HepG2 (cell line): Measurements from ENCODE around the gene NTN3. TPM values are rescaled to one million over a fixed set of nuclear protein-coding genes. Genes with fewer than 3 reads are reported as not detected.

ENCODE experiments used
- ARID2 ChIP-seq: sonication (generic); formaldehyde crosslinking; IDR thresholded peaks from 2 replicates; pipeline ENCODE4 v1.8.1; 2022; ENCODE audit warnings: mild to moderate bottlenecking, missing genetic modification reagents, borderline replicate concordance
- CHD4 ChIP-seq: fragments of 200-600 bp; sonication (generic); IDR thresholded peaks from 2 replicates; pipeline ENCODE4 v1.7.0; 2017; ENCODE audit warnings: mild to moderate bottlenecking, low read length, borderline replicate concordance
- EHMT2 ChIP-seq: fragments of 200-600 bp; sonication (generic); IDR thresholded peaks from 2 replicates; pipeline ENCODE4 v1.7.0; 2017; ENCODE audit warnings: antibody characterized with exemption, low read depth, low read length, borderline replicate concordance
- KLF9 ChIP-seq: IDR thresholded peaks from 2 replicates; pipeline ENCODE4 v1.6.1; 2016; ENCODE audit warnings: low read depth
- NFE2L2 ChIP-seq: fragments of 150-350 bp; IDR thresholded peaks from 2 replicates; pipeline ENCODE4 v1.6.1; 2014; ENCODE audit warnings: low read length
- ZFP82 ChIP-seq: sonication (generic); formaldehyde crosslinking; IDR thresholded peaks from 2 replicates; pipeline ENCODE4 v1.5.1; 2020; ENCODE audit warnings: mild to moderate bottlenecking, missing genetic modification reagents, borderline replicate concordance
- ZMYM4 ChIP-seq: sonication (generic); formaldehyde crosslinking; IDR thresholded peaks from 2 replicates; pipeline ENCODE4 v1.8.1; 2023; ENCODE audit warnings: mild to moderate bottlenecking, missing genetic modification reagents
- ZNF101 ChIP-seq: sonication (generic); formaldehyde crosslinking; IDR thresholded peaks from 2 replicates; pipeline ENCODE4 v1.4.0; 2020; ENCODE audit warnings: mild to moderate bottlenecking, low read depth, missing genetic modification reagents, borderline replicate concordance
- ZNF446 ChIP-seq: sonication (generic); formaldehyde crosslinking; IDR thresholded peaks from 2 replicates; pipeline ENCODE4 v1.5.0; 2020; ENCODE audit warnings: mild to moderate bottlenecking, missing genetic modification reagents
- ZNF776 ChIP-seq: sonication (generic); formaldehyde crosslinking; IDR thresholded peaks from 2 replicates; pipeline ENCODE4 v1.4.0; 2020; ENCODE audit warnings: mild to moderate bottlenecking, missing genetic modification reagents
- polyA plus RNA-seq, 8 experiments: library from polyadenylated mRNA; depleted of rRNA in 3 of 8; stranded (reverse) in 7 of 8; unstranded in 1 of 8; fragments of >200 nt; fragmentation: Illumina TruSeq in 4 of 8; extraction: Trizol in 4 of 8; gene quantifications; 2 replicates each; pipeline versions ENCODE4 v1.2.1 to v1.2.3, GENCODE V29; 2011 to 2016; ENCODE audit warnings: low read depth in 4 of 8, missing spikeins in 1 of 8, mixed read lengths in 1 of 8; ENCODE audit not compliant: insufficient read depth in 1 of 8
- total RNA-seq, 5 experiments: library from RNA; depleted of rRNA; stranded (reverse); fragments of >200 nt; fragmentation: Illumina TruSeq; extraction: Trizol; gene quantifications; 2 replicates each; pipeline ENCODE4 v1.2.3, GENCODE V29; 2016; ENCODE audit warnings: low read depth in 1 of 5
- TF ChIP-seq, protein P1 (sequence below): fragments of 450-650 bp; IDR thresholded peaks from 2 replicates; pipeline ENCODE4 v1.6.1; 2017
- TF ChIP-seq, protein P2 (sequence below), 2 experiments: sonication (generic) in 1 of 2; formaldehyde crosslinking in 1 of 2; IDR thresholded peaks; 2 replicates each; pipeline versions ENCODE4 v1.6.1 to v1.9.0; 2014 to 2022; ENCODE audit warnings: antibody characterized with exemption in 1 of 2, borderline replicate concordance in 1 of 2, inconsistent platforms in 1 of 2, low read depth in 1 of 2, missing genetic modification reagents in 1 of 2
- TF ChIP-seq, protein P3 (sequence below): sonication (generic); formaldehyde crosslinking; IDR thresholded peaks from 2 replicates; pipeline ENCODE4 v1.4.0; 2020; ENCODE audit warnings: missing genetic modification reagents, borderline replicate concordance

NTN3 gene
- total and polyA plus RNA-seq, 2 of the 13 experiments (the other 11 are each of a cell fraction or from before 2014, with no cell fraction given): 0.09 to 0.20 TPM

DNA sequence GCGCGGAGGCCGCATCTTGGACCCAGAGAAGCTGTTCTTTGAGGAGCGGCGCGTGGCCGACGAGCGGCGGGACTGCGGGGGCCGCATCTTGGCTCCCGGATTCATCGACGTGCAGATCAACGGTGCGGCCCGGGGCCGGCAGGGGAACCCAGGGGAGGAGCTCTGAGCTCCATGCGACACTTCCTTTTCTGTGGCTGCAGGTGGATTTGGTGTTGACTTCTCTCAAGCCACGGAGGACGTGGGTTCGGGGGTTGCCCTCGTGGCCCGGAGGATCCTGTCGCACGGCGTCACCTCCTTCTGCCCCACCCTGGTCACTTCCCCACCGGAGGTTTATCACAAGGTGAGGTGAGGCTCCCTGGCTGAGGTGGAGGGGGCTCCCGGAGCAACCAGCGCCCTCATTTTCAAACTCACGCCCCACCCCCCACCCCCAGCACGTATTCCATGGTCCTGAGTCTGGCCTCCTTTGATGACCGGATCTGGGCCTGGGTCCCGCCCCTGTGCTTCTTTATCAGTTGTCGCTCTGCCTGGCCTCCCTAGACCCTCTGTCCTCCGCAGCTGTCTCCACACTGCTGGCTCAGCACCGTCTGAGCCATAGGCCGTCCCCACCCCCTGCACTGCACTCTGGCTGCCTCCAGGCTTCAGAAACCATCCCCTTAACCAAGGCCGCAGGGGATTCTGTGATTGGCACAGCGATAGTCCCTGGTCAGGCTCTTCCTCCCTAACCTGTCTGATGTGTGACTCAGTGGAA, 49.9 kb downstream of the NTN3 start (continued):
- TF ChIP-seq ZNF776 (no peak), ZNF101 (no peak), CHD4 (no peak), EHMT2 (no peak), KLF9 (CRISPR knock-in tag) (no peak), ARID2 (CRISPR knock-in tag) (no peak), NFE2L2 (no peak), ZMYM4 (no peak), ZFP82 (CRISPR knock-in tag) (no peak), ZNF446 (CRISPR knock-in tag) (no peak)
- TF ChIP-seq, protein P1, sequence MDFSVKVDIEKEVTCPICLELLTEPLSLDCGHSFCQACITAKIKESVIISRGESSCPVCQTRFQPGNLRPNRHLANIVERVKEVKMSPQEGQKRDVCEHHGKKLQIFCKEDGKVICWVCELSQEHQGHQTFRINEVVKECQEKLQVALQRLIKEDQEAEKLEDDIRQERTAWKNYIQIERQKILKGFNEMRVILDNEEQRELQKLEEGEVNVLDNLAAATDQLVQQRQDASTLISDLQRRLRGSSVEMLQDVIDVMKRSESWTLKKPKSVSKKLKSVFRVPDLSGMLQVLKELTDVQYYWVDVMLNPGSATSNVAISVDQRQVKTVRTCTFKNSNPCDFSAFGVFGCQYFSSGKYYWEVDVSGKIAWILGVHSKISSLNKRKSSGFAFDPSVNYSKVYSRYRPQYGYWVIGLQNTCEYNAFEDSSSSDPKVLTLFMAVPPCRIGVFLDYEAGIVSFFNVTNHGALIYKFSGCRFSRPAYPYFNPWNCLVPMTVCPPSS: no peak
- TF ChIP-seq, protein P2, sequence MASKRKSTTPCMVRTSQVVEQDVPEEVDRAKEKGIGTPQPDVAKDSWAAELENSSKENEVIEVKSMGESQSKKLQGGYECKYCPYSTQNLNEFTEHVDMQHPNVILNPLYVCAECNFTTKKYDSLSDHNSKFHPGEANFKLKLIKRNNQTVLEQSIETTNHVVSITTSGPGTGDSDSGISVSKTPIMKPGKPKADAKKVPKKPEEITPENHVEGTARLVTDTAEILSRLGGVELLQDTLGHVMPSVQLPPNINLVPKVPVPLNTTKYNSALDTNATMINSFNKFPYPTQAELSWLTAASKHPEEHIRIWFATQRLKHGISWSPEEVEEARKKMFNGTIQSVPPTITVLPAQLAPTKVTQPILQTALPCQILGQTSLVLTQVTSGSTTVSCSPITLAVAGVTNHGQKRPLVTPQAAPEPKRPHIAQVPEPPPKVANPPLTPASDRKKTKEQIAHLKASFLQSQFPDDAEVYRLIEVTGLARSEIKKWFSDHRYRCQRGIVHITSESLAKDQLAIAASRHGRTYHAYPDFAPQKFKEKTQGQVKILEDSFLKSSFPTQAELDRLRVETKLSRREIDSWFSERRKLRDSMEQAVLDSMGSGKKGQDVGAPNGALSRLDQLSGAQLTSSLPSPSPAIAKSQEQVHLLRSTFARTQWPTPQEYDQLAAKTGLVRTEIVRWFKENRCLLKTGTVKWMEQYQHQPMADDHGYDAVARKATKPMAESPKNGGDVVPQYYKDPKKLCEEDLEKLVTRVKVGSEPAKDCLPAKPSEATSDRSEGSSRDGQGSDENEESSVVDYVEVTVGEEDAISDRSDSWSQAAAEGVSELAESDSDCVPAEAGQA (IDR thresholded peaks at IDR 0.05; ENCODE audit: low read depth): no peak
- TF ChIP-seq, protein P2 (CRISPR knock-in tag; IDR thresholded peaks at IDR 0.05; ENCODE audit: borderline replicate concordance): no peak
- TF ChIP-seq, protein P3, sequence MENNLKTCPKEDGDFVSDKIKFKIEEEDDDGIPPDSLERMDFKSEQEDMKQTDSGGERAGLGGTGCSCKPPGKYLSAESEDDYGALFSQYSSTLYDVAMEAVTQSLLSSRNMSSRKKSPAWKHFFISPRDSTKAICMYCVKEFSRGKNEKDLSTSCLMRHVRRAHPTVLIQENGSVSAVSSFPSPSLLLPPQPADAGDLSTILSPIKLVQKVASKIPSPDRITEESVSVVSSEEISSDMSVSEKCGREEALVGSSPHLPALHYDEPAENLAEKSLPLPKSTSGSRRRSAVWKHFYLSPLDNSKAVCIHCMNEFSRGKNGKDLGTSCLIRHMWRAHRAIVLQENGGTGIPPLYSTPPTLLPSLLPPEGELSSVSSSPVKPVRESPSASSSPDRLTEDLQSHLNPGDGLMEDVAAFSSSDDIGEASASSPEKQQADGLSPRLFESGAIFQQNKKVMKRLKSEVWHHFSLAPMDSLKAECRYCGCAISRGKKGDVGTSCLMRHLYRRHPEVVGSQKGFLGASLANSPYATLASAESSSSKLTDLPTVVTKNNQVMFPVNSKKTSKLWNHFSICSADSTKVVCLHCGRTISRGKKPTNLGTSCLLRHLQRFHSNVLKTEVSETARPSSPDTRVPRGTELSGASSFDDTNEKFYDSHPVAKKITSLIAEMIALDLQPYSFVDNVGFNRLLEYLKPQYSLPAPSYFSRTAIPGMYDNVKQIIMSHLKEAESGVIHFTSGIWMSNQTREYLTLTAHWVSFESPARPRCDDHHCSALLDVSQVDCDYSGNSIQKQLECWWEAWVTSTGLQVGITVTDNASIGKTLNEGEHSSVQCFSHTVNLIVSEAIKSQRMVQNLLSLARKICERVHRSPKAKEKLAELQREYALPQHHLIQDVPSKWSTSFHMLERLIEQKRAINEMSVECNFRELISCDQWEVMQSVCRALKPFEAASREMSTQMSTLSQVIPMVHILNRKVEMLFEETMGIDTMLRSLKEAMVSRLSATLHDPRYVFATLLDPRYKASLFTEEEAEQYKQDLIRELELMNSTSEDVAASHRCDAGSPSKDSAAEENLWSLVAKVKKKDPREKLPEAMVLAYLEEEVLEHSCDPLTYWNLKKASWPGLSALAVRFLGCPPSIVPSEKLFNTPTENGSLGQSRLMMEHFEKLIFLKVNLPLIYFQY (CRISPR knock-in tag): no peak
